Activated CD4-positive, CD25-positive, alpha-beta regulatory T cell (primary cell): ENCODE data around the gene NEMP2.

Source experiments
- DNase-seq, 4 experiments: peaks; one replicate each; lab custom pipeline; 2025; lab: John Stamatoyannopoulos, UW

The NEMP2 gene

DNA sequence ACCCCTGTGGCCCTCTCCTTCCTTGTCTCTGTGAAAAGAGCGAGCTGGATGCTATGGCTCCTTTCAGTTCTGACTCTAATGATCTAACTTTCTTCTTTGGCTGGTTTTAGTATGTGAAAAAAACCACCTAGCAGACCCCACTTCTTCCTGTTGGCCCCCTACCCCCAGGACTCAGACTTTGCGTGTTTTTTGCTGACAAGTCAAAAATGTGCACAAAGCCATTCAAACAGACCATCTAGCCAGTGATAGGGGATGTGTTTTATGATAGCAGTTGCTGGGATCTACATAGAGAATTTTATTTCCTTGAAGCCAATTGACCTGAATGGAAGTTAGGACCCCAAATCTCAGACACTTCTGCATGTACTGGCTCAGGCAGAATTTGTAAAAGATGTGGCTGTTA lies 77.3 kb downstream of the NEMP2 start:
- DNase-seq = no peak

DNA sequence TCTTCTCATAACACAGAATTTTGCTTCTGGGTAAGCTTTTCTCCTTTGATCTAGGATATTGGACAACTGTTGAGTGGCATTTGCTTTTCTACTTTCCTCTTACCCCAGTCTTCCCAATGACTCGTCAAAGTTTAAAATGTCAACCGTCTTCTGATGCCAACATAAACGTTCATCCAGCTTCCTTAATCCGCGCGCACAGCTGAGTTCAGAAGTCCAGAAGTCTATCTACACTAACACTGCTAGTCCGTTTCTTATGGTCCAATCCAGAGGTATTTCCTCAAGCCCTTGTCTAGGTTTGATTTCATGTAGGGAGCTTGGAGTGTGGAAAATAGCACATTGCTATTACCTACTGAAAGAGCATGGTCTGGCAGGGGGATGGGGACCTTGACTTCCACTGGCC lies 77.7 kb downstream of the NEMP2 start:
- DNase-seq = no peak

DNA sequence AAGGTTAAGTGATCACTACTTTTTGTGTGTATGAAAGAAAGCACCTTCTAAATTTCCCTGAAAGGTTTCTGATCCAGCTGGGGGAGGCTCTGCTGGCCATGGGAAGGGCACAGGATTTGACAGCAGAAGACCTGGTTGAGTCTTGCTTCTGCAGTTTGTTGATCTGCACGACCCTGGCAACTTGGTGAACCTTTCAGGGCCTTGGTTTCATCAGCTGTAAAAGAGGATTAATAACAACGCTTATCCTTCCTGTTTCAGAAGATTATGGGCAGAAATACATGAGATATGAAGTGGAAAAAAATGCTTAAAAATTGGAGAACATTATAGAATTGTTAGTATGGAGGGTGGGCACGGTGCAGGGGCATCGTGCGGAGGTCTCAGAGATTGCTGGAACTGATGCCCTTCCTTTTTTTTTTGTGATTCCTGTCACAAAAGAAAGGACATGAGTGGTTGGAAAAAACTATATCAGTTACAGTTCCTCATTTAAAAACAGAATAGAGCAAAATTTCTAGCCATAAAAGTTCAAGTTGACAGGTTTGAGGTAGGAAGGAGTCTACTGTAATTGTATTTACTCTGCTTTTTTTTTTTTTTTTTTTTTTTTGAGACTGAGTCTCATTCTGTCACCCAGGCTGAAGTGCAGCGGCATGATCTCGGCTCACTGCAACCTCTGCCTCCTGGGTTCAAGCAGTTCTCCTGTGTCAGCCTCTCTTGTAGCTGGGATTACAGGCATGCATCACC lies 79.0 kb downstream of the NEMP2 start:
- no peak for DNase-seq

DNA sequence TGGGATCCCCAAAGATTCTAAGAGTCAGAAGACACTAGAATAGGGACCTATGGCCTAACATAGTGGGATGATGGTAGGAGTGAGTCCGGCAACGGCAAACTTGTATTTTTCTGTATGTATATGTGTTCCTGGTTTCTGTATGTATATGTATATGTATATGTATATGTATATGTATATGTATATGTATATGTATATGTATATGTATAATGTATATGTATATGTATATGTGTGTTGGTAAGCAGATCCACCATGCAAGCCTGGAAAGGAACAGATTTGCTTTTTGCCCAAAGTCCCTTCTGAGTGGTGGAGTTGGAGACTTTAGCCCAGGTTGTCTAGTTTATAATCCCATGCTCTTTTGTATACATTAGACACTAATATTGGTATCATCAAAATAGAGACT lies 79.7 kb downstream of the NEMP2 start:
- no peak for DNase-seq
